B cell (primary cell): ENCODE measurements around the gene DNAH6. TPM values are rescaled to one million over a fixed set of nuclear protein-coding genes. Genes with fewer than 3 reads are reported as not detected.

ENCODE experiments used
- ATAC-seq: fragments of 200-7000 bp; cut with Tn5 transposase; one replicate; pipeline ENCODE4 v1.10.0; 2021; ENCODE audit warnings: low read depth, mild to moderate bottlenecking, moderate number of reproducible peaks, moderate library complexity
- CTCF ChIA-PET: fragments of 350-600 bp; sonication (Branson Sonifier 250); formaldehyde crosslinking; loops from one replicate; lab custom pipeline; 2021; ENCODE audit warnings: antibody characterized with exemption, inconsistent platforms; lab: Charles Lee
- POLR2A ChIA-PET: fragments of 350-600 bp; sonication (Branson Sonifier 250); formaldehyde crosslinking; loops from one replicate; lab custom pipeline; 2021; ENCODE audit warnings: antibody characterized with exemption; lab: Charles Lee
- DNase-seq: peaks from one replicate; pipeline ENCODE4 v3.0.0; 2013
- H2AFZ ChIP-seq: 2 replicates; pipeline ENCODE4 v1.6.1; 2012; ENCODE audit warnings: mild to moderate bottlenecking, low read depth, low read length; ENCODE audit not compliant: insufficient read depth, poor library complexity, severe bottlenecking
- H3K27ac ChIP-seq, 2 donors: 1 replicate in 1 of 2; 2 replicates in 1 of 2; pipeline ENCODE4 v1.5.1; 2012 to 2013; ENCODE audit warnings: low read length in 2 of 2, mild to moderate bottlenecking in 2 of 2, moderate library complexity in 1 of 2
- H3K27me3 ChIP-seq, 4 experiments: fragments of 200-600 bp in 1 of 4; sonication (generic) in 1 of 4; replicated peaks in 1 of 4; 1 replicate in 2 of 4; 2 replicates in 2 of 4; pipeline versions ENCODE4 v1.6.1 to v1.7.0; 2013 to 2016; ENCODE audit warnings: low read length in 3 of 4, mild to moderate bottlenecking in 2 of 4, mixed read lengths in 1 of 4, moderate library complexity in 1 of 4; ENCODE audit not compliant: insufficient read depth in 4 of 4, control insufficient read depth in 3 of 4; ENCODE audit errors: control extremely low read depth in 1 of 4
- H3K36me3 ChIP-seq, 2 experiments: replicated peaks in 1 of 2; 1 replicate in 1 of 2; 2 replicates in 1 of 2; pipeline versions ENCODE4 v1.6.1 to v1.7.1; 2013; ENCODE audit warnings: low read length in 1 of 2; ENCODE audit not compliant: insufficient read depth in 2 of 2, control insufficient read depth in 1 of 2; ENCODE audit errors: control extremely low read depth in 1 of 2, extremely low read depth in 1 of 2
- H3K4me1 ChIP-seq, 2 donors: fragments of 200-600 bp in 1 of 2; sonication (generic) in 1 of 2; 1 replicate in 1 of 2; 2 replicates in 1 of 2; pipeline versions ENCODE4 v1.5.1 to v1.6.1; 2013 to 2017; ENCODE audit warnings: low read length in 2 of 2; ENCODE audit not compliant: control insufficient read depth in 2 of 2, insufficient read depth in 2 of 2
- H3K4me2 ChIP-seq: replicated peaks from 2 replicates; pipeline ENCODE3; 2012; ENCODE audit warnings: mild to moderate bottlenecking, low read depth, low read length; ENCODE audit not compliant: poor library complexity, severe bottlenecking
- H3K4me3 ChIP-seq, 5 experiments: fragments of 200-600 bp in 1 of 5; sonication (generic) in 1 of 5; 1 replicate in 3 of 5; 2 replicates in 2 of 5; pipeline versions ENCODE4 v1.5.1 to v1.7.0; 2011 to 2016; ENCODE audit warnings: low read length in 4 of 5, mild to moderate bottlenecking in 4 of 5, low read depth in 2 of 5, control low read depth in 1 of 5, moderate library complexity in 1 of 5; ENCODE audit not compliant: insufficient read depth in 1 of 5; ENCODE audit errors: control extremely low read depth in 1 of 5, extremely low read depth in 1 of 5
- H3K79me2 ChIP-seq: fragments of 200-600 bp; sonication (generic); one replicate; pipeline ENCODE4 v1.6.0; 2016; ENCODE audit warnings: low read length; ENCODE audit not compliant: control insufficient read depth, insufficient read depth
- H3K9ac ChIP-seq: fragments of 200-600 bp; sonication (generic); 2 replicates; pipeline ENCODE4 v1.6.1; 2017; ENCODE audit warnings: mild to moderate bottlenecking, low read length, moderate library complexity
- H3K9me3 ChIP-seq, 3 donors: one replicate each; pipeline versions ENCODE4 v1.6.1 to v1.7.1; 2013; ENCODE audit warnings: low read length in 2 of 3; ENCODE audit not compliant: control insufficient read depth in 2 of 3, insufficient read depth in 1 of 3; ENCODE audit errors: control extremely low read depth in 1 of 3
- H4K20me1 ChIP-seq: 2 replicates; pipeline ENCODE4 v1.6.0; 2012; ENCODE audit warnings: mild to moderate bottlenecking, low read length; ENCODE audit not compliant: insufficient read depth, control insufficient read depth, poor library complexity, severe bottlenecking
- H3K27ac Mint-ChIP-seq: one replicate; pipeline ENCODE4 v1.8.0; 2021; ENCODE audit warnings: mixed read lengths
- H3K27me3 Mint-ChIP-seq: one replicate; pipeline ENCODE4 v1.8.0; 2021; ENCODE audit warnings: mixed read lengths
- H3K4me1 Mint-ChIP-seq: one replicate; pipeline ENCODE4 v1.8.0; 2021; ENCODE audit warnings: mixed read lengths
- H3K4me3 Mint-ChIP-seq: one replicate; pipeline ENCODE4 v1.8.0; 2021; ENCODE audit warnings: mixed read lengths
- H3K9me3 Mint-ChIP-seq: one replicate; pipeline ENCODE4 v1.8.0; 2022; ENCODE audit warnings: mixed read lengths; ENCODE audit not compliant: insufficient read depth
- EZH2 ChIP-seq: IDR thresholded peaks from 2 replicates; pipeline ENCODE4 v1.6.1; 2012; ENCODE audit warnings: borderline replicate concordance, low read depth, mild to moderate bottlenecking, moderate library complexity, low read length; ENCODE audit not compliant: insufficient read depth, poor library complexity, severe bottlenecking
- WGBS: methylation state at CpG from one replicate; pipeline ENCODE4 v1.1.5; 2013; ENCODE audit warnings: missing lambda C conversion rate; ENCODE audit not compliant: insufficient coverage; 5-methylcytosine and 5-hydroxymethylcytosine counted together
- intact Hi-C: fragments of 100-400 bp; cut with micrococcal nuclease; formaldehyde crosslinking; loops from one replicate; pipeline ENCODE4 v1.10.0; 2022
- polyA plus RNA-seq: library from polyadenylated mRNA; depleted of rRNA; stranded (reverse); fragments of >200 nt; gene quantifications from 2 replicates; pipeline ENCODE4 v1.2.3, GENCODE V29; 2012
- total RNA-seq, 2 donors: library from RNA; stranded (reverse); fragments of 120-200 nt in 1 of 2; gene quantifications; 1 replicate in 1 of 2; 2 replicates in 1 of 2; pipeline versions ENCODE4 v1.2.3 to v1.2.4, GENCODE V29; 2013 to 2022
- TF ChIP-seq, protein P1 (sequence below): fragments of 200-600 bp; IDR thresholded peaks from one replicate; pipeline ENCODE4 v1.8.0; 2022; ENCODE audit warnings: antibody characterized with exemption, mild to moderate bottlenecking

DNAH6 gene
- total and polyA plus RNA-seq, 2 donors (not counting 1 experiment from before 2014, with no cell fraction given) = 0.01 to 1.9 TPM

DNA sequence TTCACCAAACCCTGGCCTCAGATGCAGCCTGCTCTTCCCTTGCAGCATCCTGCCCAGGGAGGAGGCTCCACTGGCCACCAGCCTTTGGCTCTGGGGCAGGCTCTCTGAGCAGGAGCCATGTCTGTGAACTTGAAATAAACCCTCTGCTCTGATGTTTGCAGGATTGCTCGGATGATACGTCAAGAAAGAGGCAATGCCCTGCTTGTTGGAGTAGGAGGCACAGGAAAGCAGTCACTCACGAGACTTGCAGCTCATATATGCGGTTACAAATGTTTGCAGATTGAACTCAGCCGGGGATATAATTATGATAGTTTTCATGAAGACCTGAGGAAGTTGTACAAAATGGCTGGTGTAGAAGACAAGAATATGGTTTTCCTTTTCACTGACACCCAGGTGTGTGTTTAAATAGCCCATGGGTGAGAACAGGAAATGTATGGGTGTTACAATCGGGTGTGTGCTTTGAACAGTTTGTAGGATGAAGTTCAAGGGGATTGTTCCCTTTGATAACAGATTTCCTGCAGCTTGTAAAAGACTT lies 177.9 kb downstream of the DNAH6 start:
- Mint-ChIP-seq H3K4me1 (peaks cover 4% of the 10 kb centered on the region), H3K4me3 (no peak overlapping the region), H3K9me3 (no peaks in the 10 kb centered on the region), H3K27me3 (peaks cover 9% of the 10 kb centered on the region), H3K27ac (no peak overlapping the region)
- Histone ChIP-seq H3K36me3 (no peaks in the 10 kb centered on the region), H3K27me3 (peaks cover 0 to 3% (median 0%) of the 10 kb centered on the region in 4 experiments), H3K4me1 (peaks cover 7% of the 10 kb centered on the region in 2 donors), H2AFZ (peak overlapping the region; percentile 46), H3K27ac (no peak overlapping the region), H3K4me2 (peak overlapping the region; percentile 10), H3K9me3 (no peaks in the 10 kb centered on the region), H4K20me1 (no peaks in the 10 kb centered on the region), H3K4me3 (no peak overlapping the region), H3K9ac (no peak overlapping the region), H3K79me2 (no peaks in the 10 kb centered on the region)
- ChIA-PET POLR2A (no interaction called here), CTCF (no interaction called here)
- intact Hi-C loops = no loop called here
- peak; percentile 4 for DNase-seq
- 6% methylated on average over 5 of the region's 6 CpGs for WGBS
- ATAC-seq = no peak
- TF ChIP-seq, protein P1, sequence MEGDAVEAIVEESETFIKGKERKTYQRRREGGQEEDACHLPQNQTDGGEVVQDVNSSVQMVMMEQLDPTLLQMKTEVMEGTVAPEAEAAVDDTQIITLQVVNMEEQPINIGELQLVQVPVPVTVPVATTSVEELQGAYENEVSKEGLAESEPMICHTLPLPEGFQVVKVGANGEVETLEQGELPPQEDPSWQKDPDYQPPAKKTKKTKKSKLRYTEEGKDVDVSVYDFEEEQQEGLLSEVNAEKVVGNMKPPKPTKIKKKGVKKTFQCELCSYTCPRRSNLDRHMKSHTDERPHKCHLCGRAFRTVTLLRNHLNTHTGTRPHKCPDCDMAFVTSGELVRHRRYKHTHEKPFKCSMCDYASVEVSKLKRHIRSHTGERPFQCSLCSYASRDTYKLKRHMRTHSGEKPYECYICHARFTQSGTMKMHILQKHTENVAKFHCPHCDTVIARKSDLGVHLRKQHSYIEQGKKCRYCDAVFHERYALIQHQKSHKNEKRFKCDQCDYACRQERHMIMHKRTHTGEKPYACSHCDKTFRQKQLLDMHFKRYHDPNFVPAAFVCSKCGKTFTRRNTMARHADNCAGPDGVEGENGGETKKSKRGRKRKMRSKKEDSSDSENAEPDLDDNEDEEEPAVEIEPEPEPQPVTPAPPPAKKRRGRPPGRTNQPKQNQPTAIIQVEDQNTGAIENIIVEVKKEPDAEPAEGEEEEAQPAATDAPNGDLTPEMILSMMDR = no peak
- no peak for TF ChIP-seq EZH2

DNA sequence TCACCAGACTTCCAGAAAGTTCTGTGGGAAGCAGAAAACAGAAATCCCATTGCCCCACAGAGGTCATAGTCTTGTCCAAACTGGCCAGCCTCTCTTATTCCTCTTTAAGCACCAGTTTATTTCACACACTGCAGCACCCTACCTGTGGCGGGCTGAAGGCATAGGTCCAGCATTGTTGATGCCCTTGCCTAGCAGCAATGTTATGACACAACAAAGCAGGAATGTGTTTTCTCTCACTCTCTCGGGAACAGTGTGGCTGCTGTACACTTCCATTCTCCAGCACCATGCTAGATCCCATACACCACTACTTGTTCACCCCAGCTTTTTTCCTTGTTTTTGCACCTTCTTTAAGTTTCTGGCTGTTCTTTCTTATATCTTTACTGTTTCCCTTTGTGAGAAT lies 181.6 kb downstream of the DNAH6 start:
- TF ChIP-seq EZH2 = no peak
- TF ChIP-seq, protein P1 = no peak
- Histone ChIP-seq H3K27ac (no peak overlapping the region), H3K9me3 (peaks cover 0 to 6% (median 2%) of the 10 kb centered on the region in 3 donors), H3K79me2 (no peaks in the 10 kb centered on the region), H3K4me2 (no peak overlapping the region), H3K36me3 (no peaks in the 10 kb centered on the region), H3K4me3 (no peak overlapping the region), H3K9ac (no peak overlapping the region), H3K27me3 (peaks cover 0 to 3% (median 0%) of the 10 kb centered on the region in 4 experiments), H4K20me1 (no peaks in the 10 kb centered on the region), H2AFZ (no peak overlapping the region), H3K4me1 (peaks cover 7% of the 10 kb centered on the region in 2 donors)
- Mint-ChIP-seq H3K27me3 (peaks cover 11% of the 10 kb centered on the region), H3K4me3 (no peak overlapping the region), H3K4me1 (peaks cover 4% of the 10 kb centered on the region), H3K9me3 (peaks cover 4% of the 10 kb centered on the region), H3K27ac (no peak overlapping the region)
- CTCF ChIA-PET = no interaction called here
- intact Hi-C loops = no loop called here
- DNase-seq = no peak
- no peak for ATAC-seq
- 100% methylated on average over 2 of the region's 2 CpGs for WGBS
- POLR2A ChIA-PET = no interaction called here
